HCEC 1CT (cell line): Measurements from ENCODE around the gene CPA4.

Experiments
- DNase-seq: peaks from one replicate; pipeline ENCODE4 v3.0.0-alpha.2; 2017

Gene CPA4

GRCh38 chr7:130303551-130303950 is 10.6 kb downstream of the CPA4 start:
- no peak for DNase-seq

GRCh38 chr7:130303982-130304381 is 11.0 kb downstream of the CPA4 start:
- no peak for DNase-seq

GRCh38 chr7:130304878-130305277 is 11.9 kb downstream of the CPA4 start:
- DNase-seq: no peak

- no peak for DNase-seq
Measured at GRCh38 chr7:130305433-130306042, 12.6 kb downstream of the CPA4 start.

- DNase-seq: no peak
Measured at GRCh38 chr7:130309986-130310385, 17.0 kb downstream of the CPA4 start.

- DNase-seq: no peak
Measured at GRCh38 chr7:130314305-130314704, 21.3 kb downstream of the CPA4 start.

GRCh38 chr7:130319541-130319940 is 26.6 kb downstream of the CPA4 start:
- DNase-seq: no peak

GRCh38 chr7:130321542-130322229 is 28.7 kb downstream of the CPA4 start:
- DNase-seq: peak; percentile 32

- DNase-seq: no peak
Measured at GRCh38 chr7:130322615-130323014, 29.7 kb downstream of the CPA4 start.

- DNase-seq: no peak
Measured at GRCh38 chr7:130324306-130324943, 31.5 kb downstream of the CPA4 start.

- DNase-seq: no peak
Measured at GRCh38 chr7:130329681-130330080, 36.7 kb downstream of the CPA4 start.

GRCh38 chr7:130332259-130333053 is 39.5 kb downstream of the CPA4 start:
- no peak for DNase-seq

GRCh38 chr7:130333832-130334231 is 40.9 kb downstream of the CPA4 start:
- DNase-seq: no peak

GRCh38 chr7:130334274-130334673 is 41.3 kb downstream of the CPA4 start:
- no peak for DNase-seq

- DNase-seq: no peak
Measured at GRCh38 chr7:130337410-130337971, 44.5 kb downstream of the CPA4 start.

- no peak for DNase-seq
Measured at GRCh38 chr7:130338233-130338632, 45.3 kb downstream of the CPA4 start.

- DNase-seq: no peak
Measured at GRCh38 chr7:130341882-130342281, 48.9 kb downstream of the CPA4 start.

- no peak for DNase-seq
Measured at GRCh38 chr7:130342701-130343380, 49.9 kb downstream of the CPA4 start.

GRCh38 chr7:130344271-130344866 is 51.4 kb downstream of the CPA4 start, which contains the start of gene CPA5:
TSS of gene CPA5 (plus strand) at chr7:130344816. CDS start at chr7:130346486, 1,670 bp downstream.
- no peak for DNase-seq

- no peak for DNase-seq
Measured at GRCh38 chr7:130345136-130345535, 52.2 kb downstream of the CPA4 start.

GRCh38 chr7:130345725-130346124 is 52.8 kb downstream of the CPA4 start:
- DNase-seq: no peak
